H1 (cell line): Measurements from ENCODE around the gene SLC2A1. TPM values are rescaled to one million over a fixed set of nuclear protein-coding genes. Genes with fewer than 3 reads are reported as not detected.

Experiments used
- CTCF ChIA-PET: fragments of 300-600 bp; sonication (Branson Sonifier 250); formaldehyde crosslinking; loops from one replicate; lab custom pipeline; 2021; ENCODE audit not compliant: partially characterized antibody; lab: Charles Lee
- POLR2A ChIA-PET: fragments of 300-600 bp; sonication (Branson Sonifier 250); formaldehyde crosslinking; loops from one replicate; lab custom pipeline; 2021; ENCODE audit warnings: inconsistent platforms; ENCODE audit not compliant: partially characterized antibody; lab: Charles Lee
- DNase-seq, 2 experiments: peaks; one replicate each; pipeline versions ENCODE4 v3.0.0 to v3.0.0-alpha.2; 2010 to 2022; ENCODE audit warnings: low spot score in 2 of 2, low read depth in 1 of 2, mixed read lengths in 1 of 2
- FAIRE-seq: peaks from 2 replicates; lab custom pipeline; 2011; peaks lifted over from hg19 to GRCh38; lab: Jason Lieb, UNC
- H2AFZ ChIP-seq: 2 replicates; pipeline ENCODE4 v1.8.1; 2012; ENCODE audit warnings: low read length, inconsistent platforms
- H2AK5ac ChIP-seq: 2 replicates; pipeline ENCODE4 v1.6.1; 2013; ENCODE audit warnings: low read depth, low read length
- H2BK120ac ChIP-seq: replicated peaks from 2 replicates; pipeline ENCODE3; 2013; ENCODE audit warnings: low read depth, low read length, inconsistent platforms
- H2BK12ac ChIP-seq: 2 replicates; pipeline ENCODE4 v1.6.1; 2013; ENCODE audit warnings: low read depth, low read length
- H2BK15ac ChIP-seq: 2 replicates; pipeline ENCODE4 v1.6.1; 2013; ENCODE audit warnings: low read length
- H2BK20ac ChIP-seq: 2 replicates; pipeline ENCODE4 v1.6.1; 2013; ENCODE audit warnings: low read length
- H2BK5ac ChIP-seq: 2 replicates; pipeline ENCODE4 v1.6.1; 2013; ENCODE audit warnings: low read depth, low read length
- H3K14ac ChIP-seq: 2 replicates; pipeline ENCODE4 v1.6.1; 2013; ENCODE audit warnings: inconsistent platforms; ENCODE audit not compliant: insufficient read length
- H3K18ac ChIP-seq: 2 replicates; pipeline ENCODE4 v1.6.1; 2013; ENCODE audit warnings: low read length; ENCODE audit errors: extremely low read depth
- H3K23ac ChIP-seq: 2 replicates; pipeline ENCODE4 v1.6.1; 2013; ENCODE audit warnings: inconsistent platforms; ENCODE audit not compliant: insufficient read length
- H3K23me2 ChIP-seq: 2 replicates; pipeline ENCODE4 v1.6.1; 2013; ENCODE audit warnings: low read depth, low read length
- H3K27ac ChIP-seq: 2 replicates; pipeline ENCODE4 v1.6.1; 2011; ENCODE audit warnings: low read depth, low read length, inconsistent platforms
- H3K27me3 ChIP-seq, 4 experiments: replicated peaks in 1 of 4; 1 replicate in 1 of 4; 2 replicates in 3 of 4; pipeline versions ENCODE4 v1.6.1 to v1.8.1; 2011 to 2013; ENCODE audit warnings: low read length in 3 of 4, mild to moderate bottlenecking in 3 of 4, inconsistent platforms in 2 of 4, mixed read lengths in 2 of 4, moderate library complexity in 1 of 4; ENCODE audit not compliant: control insufficient read depth in 3 of 4, insufficient read depth in 3 of 4; ENCODE audit errors: extremely low read depth in 1 of 4
- H3K36me3 ChIP-seq, 4 experiments: 2 replicates each; pipeline versions ENCODE4 v1.6.1 to v1.8.1; 2011 to 2013; ENCODE audit warnings: mild to moderate bottlenecking in 4 of 4, low read length in 3 of 4, moderate library complexity in 2 of 4, control low read depth in 1 of 4, inconsistent platforms in 1 of 4; ENCODE audit not compliant: insufficient read depth in 4 of 4, control insufficient read depth in 2 of 4
- H3K4ac ChIP-seq: replicated peaks from 2 replicates; pipeline ENCODE3; 2013; ENCODE audit warnings: low read length, low read depth, mixed read lengths, inconsistent platforms; ENCODE audit not compliant: insufficient read length
- H3K4me1 ChIP-seq, 4 experiments: replicated peaks in 1 of 4; 1 replicate in 1 of 4; 2 replicates in 3 of 4; pipeline versions ENCODE4 v1.6.1 to v1.8.1; 2011 to 2013; ENCODE audit warnings: low read length in 3 of 4, inconsistent platforms in 2 of 4, mixed read lengths in 1 of 4; ENCODE audit not compliant: insufficient read depth in 4 of 4, control insufficient read depth in 3 of 4
- H3K4me2 ChIP-seq, 2 experiments: 2 replicates each; pipeline versions ENCODE4 v1.6.1 to v1.8.1; 2011 to 2013; ENCODE audit warnings: low read depth in 2 of 2, low read length in 2 of 2, control low read depth in 1 of 2, inconsistent platforms in 1 of 2, mild to moderate bottlenecking in 1 of 2; ENCODE audit not compliant: insufficient read depth in 1 of 2
- H3K4me3 ChIP-seq, 4 experiments: fragments of 200-600, 300-600 bp in 1 of 4; sonication (generic), shearing (Covaris generic), sonication (Bioruptor Twin) in 1 of 4; 2 replicates each; pipeline versions ENCODE4 v1.5.1 to v1.8.1; 2011 to 2016; ENCODE audit warnings: low read length in 4 of 4, low read depth in 3 of 4, control low read depth in 2 of 4, inconsistent platforms in 2 of 4, mild to moderate bottlenecking in 2 of 4, mixed read lengths in 1 of 4, moderate library complexity in 1 of 4; ENCODE audit not compliant: insufficient read depth in 2 of 4; ENCODE audit errors: extremely low read depth in 1 of 4
- H3K56ac ChIP-seq: replicated peaks from 2 replicates; pipeline ENCODE3; 2013; ENCODE audit warnings: low read depth, mild to moderate bottlenecking, mixed read lengths, low read length, inconsistent platforms; ENCODE audit not compliant: insufficient read length
- H3K79me1 ChIP-seq: 2 replicates; pipeline ENCODE4 v1.6.1; 2013; ENCODE audit warnings: low read depth, low read length, control low read depth
- H3K79me2 ChIP-seq, 2 experiments: 2 replicates each; pipeline versions ENCODE4 v1.6.1 to v1.8.1; 2012 to 2013; ENCODE audit warnings: low read length in 2 of 2, mild to moderate bottlenecking in 2 of 2, inconsistent platforms in 1 of 2; ENCODE audit not compliant: insufficient read depth in 2 of 2, control insufficient read depth in 1 of 2
- H3K9ac ChIP-seq, 4 experiments: replicated peaks in 1 of 4; 1 replicate in 1 of 4; 2 replicates in 3 of 4; pipeline versions ENCODE4 v1.6.1 to v1.8.1; 2011 to 2013; ENCODE audit warnings: low read depth in 3 of 4, low read length in 3 of 4, control low read depth in 2 of 4, mild to moderate bottlenecking in 2 of 4, moderate library complexity in 2 of 4, inconsistent platforms in 1 of 4; ENCODE audit errors: extremely low read depth in 1 of 4
- H3K9me3 ChIP-seq, 2 experiments: 2 replicates each; pipeline versions ENCODE4 v1.6.1 to v1.8.1; 2012 to 2013; ENCODE audit warnings: mild to moderate bottlenecking in 2 of 2, moderate library complexity in 2 of 2, control low read depth in 1 of 2, inconsistent platforms in 1 of 2, low read depth in 1 of 2, low read length in 1 of 2, mixed read lengths in 1 of 2; ENCODE audit not compliant: insufficient read depth in 2 of 2
- H4K20me1 ChIP-seq, 2 experiments: replicated peaks in 1 of 2; 2 replicates each; pipeline versions ENCODE3 to v1.8.1; 2011 to 2013; ENCODE audit warnings: inconsistent platforms in 2 of 2, low read length in 2 of 2, mild to moderate bottlenecking in 1 of 2; ENCODE audit not compliant: insufficient read depth in 2 of 2, control insufficient read depth in 1 of 2
- H4K5ac ChIP-seq: 2 replicates; pipeline ENCODE4 v1.6.1; 2013; ENCODE audit warnings: low read length, low read depth, mixed read lengths, inconsistent platforms; ENCODE audit not compliant: insufficient read length
- H4K8ac ChIP-seq: 2 replicates; pipeline ENCODE4 v1.8.0; 2013; ENCODE audit warnings: mild to moderate bottlenecking, moderate library complexity, low read length, inconsistent platforms; ENCODE audit not compliant: insufficient read depth; ENCODE audit errors: extremely low read depth
- H4K91ac ChIP-seq: replicated peaks from 2 replicates; pipeline ENCODE3; 2013; ENCODE audit warnings: low read length, mixed read lengths, inconsistent platforms; ENCODE audit not compliant: insufficient read length
- BRCA1 ChIP-seq: IDR thresholded peaks from 2 replicates; pipeline ENCODE4 v1.6.1; 2012; ENCODE audit warnings: low read depth, low read length, improper control_type of control experiment
- KDM1A ChIP-seq: fragments of 200-600, 300-600 bp; sonication (generic); IDR thresholded peaks from 2 replicates; pipeline ENCODE4 v1.7.1; 2016; ENCODE audit warnings: mild to moderate bottlenecking, low read length, borderline replicate concordance
- MAFK ChIP-seq: IDR thresholded peaks from 2 replicates; pipeline ENCODE4 v1.6.1; 2012; ENCODE audit warnings: low read depth, mild to moderate bottlenecking, improper control_type of control experiment, low read length
- NANOG ChIP-seq: IDR thresholded peaks from 2 replicates; pipeline ENCODE4 v1.6.1; 2011; ENCODE audit warnings: low read length, low read depth, mild to moderate bottlenecking, inconsistent platforms; ENCODE audit not compliant: insufficient read depth, poor library complexity, severe bottlenecking
- POLR2A ChIP-seq, 2 experiments: IDR thresholded peaks; 1 replicate in 1 of 2; 2 replicates in 1 of 2; pipeline ENCODE4 v1.6.1; 2011; ENCODE audit warnings: low read depth in 2 of 2, low read length in 2 of 2, mild to moderate bottlenecking in 2 of 2; ENCODE audit errors: control extremely low read depth in 1 of 2
- POLR2AphosphoS5 ChIP-seq: IDR thresholded peaks from 2 replicates; pipeline ENCODE4 v1.6.1; 2011; ENCODE audit warnings: low read depth, low read length
- SP1 ChIP-seq: IDR thresholded peaks from 2 replicates; pipeline ENCODE4 v1.6.1; 2011; ENCODE audit warnings: low read depth, low read length
- SP2 ChIP-seq: IDR thresholded peaks from 2 replicates; pipeline ENCODE4 v1.6.1; 2012; ENCODE audit warnings: mild to moderate bottlenecking, low read length, inconsistent platforms
- SP4 ChIP-seq: IDR thresholded peaks from 2 replicates; pipeline ENCODE4 v1.6.1; 2012; ENCODE audit warnings: low read length, inconsistent platforms
- YY1 ChIP-seq: IDR thresholded peaks from 2 replicates; pipeline ENCODE4 v1.6.1; 2011; ENCODE audit warnings: low read depth, mild to moderate bottlenecking, low read length
- WGBS, 2 experiments: shearing (Covaris generic) in 1 of 2; methylation state at CpG; one replicate each; pipeline versions ENCODE4 v1.1.6 to v1.1.7; 2013 to 2015; ENCODE audit warnings: low lambda C conversion rate in 2 of 2, mixed read lengths in 2 of 2, inconsistent platforms in 1 of 2, low coverage in 1 of 2, missing lambda C conversion rate in 1 of 2; ENCODE audit not compliant: insufficient replicate concordance in 2 of 2, insufficient coverage in 1 of 2, insufficient read length in 1 of 2; ENCODE audit errors: extremely low coverage in 1 of 2, missing lambda C conversion rate in 1 of 2; 5-methylcytosine and 5-hydroxymethylcytosine counted together
- polyA plus RNA-seq, 7 experiments: library from polyadenylated mRNA; depleted of rRNA in 3 of 7; stranded (reverse) in 5 of 7; unstranded in 2 of 7; fragments of >200 nt in 5 of 7; fragments of 200-250 nt in 2 of 7; gene quantifications; 1 replicate in 5 of 7; 2 replicates in 1 of 7; 4 replicates in 1 of 7; pipeline versions ENCODE4 v1.2.1 to v1.2.3, GENCODE V29; 2011 to 2013; ENCODE audit warnings: missing spikeins in 2 of 7, mixed read lengths in 2 of 7
- total RNA-seq: library from RNA; stranded (reverse); fragmentation: NEBNext Ultra II Directional; extraction: Animal tissue kit (Norgen Biotek cat#: 25700); gene quantifications from 2 replicates; pipeline ENCODE4 v1.2.1, GENCODE V29; 2021
- TF ChIP-seq, protein P1 (sequence below), 3 experiments: IDR thresholded peaks; 1 replicate in 2 of 3; 2 replicates in 1 of 3; pipeline versions ENCODE4 v1.5.1 to v1.6.1; 2011; ENCODE audit warnings: low read length in 3 of 3, mild to moderate bottlenecking in 3 of 3, inconsistent platforms in 2 of 3, low read depth in 1 of 3, moderate library complexity in 1 of 3; ENCODE audit not compliant: insufficient read depth in 1 of 3; ENCODE audit errors: control extremely low read depth in 1 of 3

Gene SLC2A1
- total and polyA plus RNA-seq, 2 of the 8 experiments (the other 6 are each of a cell fraction or from before 2014, with no cell fraction given) = 230 to 308 TPM

DNA sequence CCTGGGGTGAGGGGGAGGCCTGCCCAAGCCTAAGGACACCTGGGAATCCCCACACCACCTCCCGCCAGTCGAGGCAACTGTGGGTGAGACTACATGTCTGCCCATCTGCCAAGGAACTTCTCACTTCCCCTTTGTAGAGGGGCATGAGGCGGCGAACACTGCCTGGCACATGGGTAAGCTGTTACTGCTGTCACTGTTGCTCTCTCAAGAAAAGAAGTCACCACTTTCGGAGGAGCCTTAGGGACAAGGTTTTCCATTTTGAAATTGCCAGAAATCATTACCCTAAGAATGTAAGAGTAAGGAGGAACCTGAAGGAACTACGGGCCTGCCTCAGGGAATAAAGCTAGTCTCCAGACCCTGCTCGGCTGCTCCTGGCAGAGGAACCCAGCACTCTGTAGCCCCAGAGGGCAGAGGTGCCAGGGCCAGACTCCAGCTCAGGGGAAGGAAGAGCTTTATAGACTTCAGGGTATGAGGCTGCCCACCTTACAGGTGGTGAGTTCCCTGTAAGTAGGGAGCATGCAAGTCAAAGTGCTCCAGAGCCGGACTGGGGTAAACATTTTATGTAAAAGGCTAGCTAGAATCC is 23.3 kb downstream of the SLC2A1 start:
- CTCF ChIA-PET = interaction anchor here (0.6 to 4.8 kb wide), 12 partner anchors 8 to 157 kb away, joined by 3 to 48 read pairs (median 5); partner anchors contain the start of gene TMEM269
- WGBS, 2 experiments = 96% methylated on average over 8 of the region's 8 CpGs; no CpG with 5 or more reads in 1 of the 2 experiments
- no peak for TF ChIP-seq SP2
- no peak for TF ChIP-seq BRCA1
- TF ChIP-seq KDM1A = 0 out of 2 replicates have a peak, but pooled peaks have one; percentile 46
- TF ChIP-seq, protein P1, sequence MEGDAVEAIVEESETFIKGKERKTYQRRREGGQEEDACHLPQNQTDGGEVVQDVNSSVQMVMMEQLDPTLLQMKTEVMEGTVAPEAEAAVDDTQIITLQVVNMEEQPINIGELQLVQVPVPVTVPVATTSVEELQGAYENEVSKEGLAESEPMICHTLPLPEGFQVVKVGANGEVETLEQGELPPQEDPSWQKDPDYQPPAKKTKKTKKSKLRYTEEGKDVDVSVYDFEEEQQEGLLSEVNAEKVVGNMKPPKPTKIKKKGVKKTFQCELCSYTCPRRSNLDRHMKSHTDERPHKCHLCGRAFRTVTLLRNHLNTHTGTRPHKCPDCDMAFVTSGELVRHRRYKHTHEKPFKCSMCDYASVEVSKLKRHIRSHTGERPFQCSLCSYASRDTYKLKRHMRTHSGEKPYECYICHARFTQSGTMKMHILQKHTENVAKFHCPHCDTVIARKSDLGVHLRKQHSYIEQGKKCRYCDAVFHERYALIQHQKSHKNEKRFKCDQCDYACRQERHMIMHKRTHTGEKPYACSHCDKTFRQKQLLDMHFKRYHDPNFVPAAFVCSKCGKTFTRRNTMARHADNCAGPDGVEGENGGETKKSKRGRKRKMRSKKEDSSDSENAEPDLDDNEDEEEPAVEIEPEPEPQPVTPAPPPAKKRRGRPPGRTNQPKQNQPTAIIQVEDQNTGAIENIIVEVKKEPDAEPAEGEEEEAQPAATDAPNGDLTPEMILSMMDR (IDR thresholded peaks at IDR 0.05; ENCODE audit: control extremely low read depth in 1 of 3, insufficient read depth in 1 of 3, low read depth in 1 of 3, low read length in 3 of 3) = no peak
- TF ChIP-seq POLR2A (IDR thresholded peaks at IDR 0.05; ENCODE audit: control extremely low read depth in 1 of 2, low read depth in 2 of 2, low read length in 2 of 2) = no peak
- TF ChIP-seq MAFK = no peak
- peak; percentile 6; the same call in 1 of the 2 replicates for TF ChIP-seq POLR2AphosphoS5
- no peak for TF ChIP-seq SP4
- TF ChIP-seq NANOG = no peak
- TF ChIP-seq YY1 = no peak
- no peak for TF ChIP-seq SP1

More for the DNA sequence above, 23.3 kb downstream of the SLC2A1 start:
- H3K4ac ChIP-seq = no peak overlapping the region
- peak overlapping the region; percentile 36 for H2BK5ac ChIP-seq
- H2BK15ac ChIP-seq = no peak overlapping the region
- no peak overlapping the region for H3K4me2 ChIP-seq
- no peak overlapping the region for H4K5ac ChIP-seq
- POLR2A ChIA-PET = interaction anchor here (0.8 to 5.1 kb wide), 10 partner anchors 9 to 138 kb away, joined by 3 to 40 read pairs (median 4); no protein-coding TSS in a partner anchor
- no peaks in the 10 kb centered on the region for H3K27me3 ChIP-seq
- peaks cover 55 to 76% of the 10 kb centered on the region in 2 experiments for H4K20me1 ChIP-seq
- no peak overlapping the region for H3K9ac ChIP-seq
- H4K91ac ChIP-seq = no peak overlapping the region
- H4K8ac ChIP-seq = no peak overlapping the region
- H2BK20ac ChIP-seq = no peak overlapping the region
- no peak overlapping the region for H3K18ac ChIP-seq
- no peak overlapping the region for H3K23ac ChIP-seq
- no peaks in the 10 kb centered on the region for H3K23me2 ChIP-seq
- FAIRE-seq = no peak
- H2BK120ac ChIP-seq = no peak overlapping the region
- peaks cover 3 to 41% (median 19%) of the 10 kb centered on the region in 4 experiments for H3K4me1 ChIP-seq
- H3K14ac ChIP-seq = no peak overlapping the region
- no peak overlapping the region for H2AK5ac ChIP-seq
- H3K27ac ChIP-seq = no peak overlapping the region
- no peak overlapping the region for H2BK12ac ChIP-seq
- H3K36me3 ChIP-seq = peaks cover 33 to 75% (median 52%) of the 10 kb centered on the region in 4 experiments
- no peak overlapping the region for H3K56ac ChIP-seq
- H3K79me1 ChIP-seq = peaks cover 26% of the 10 kb centered on the region
- H2AFZ ChIP-seq = no peak overlapping the region
- no peak for DNase-seq
- H3K79me2 ChIP-seq = peaks cover 7 to 91% of the 10 kb centered on the region in 2 experiments; a peak in 3 of 4 replicates
- no peak overlapping the region for H3K4me3 ChIP-seq
- no peaks in the 10 kb centered on the region for H3K9me3 ChIP-seq
